Nephron progenitor cell (in vitro differentiated cells): Measurements from ENCODE around the gene MSANTD3.

Source experiments
- DNase-seq: peaks from one replicate; pipeline ENCODE4 v3.0.0; 2021
- H3K27ac Mint-ChIP-seq: 2 replicates; pipeline ENCODE4 v1.8.0; 2021; ENCODE audit warnings: mild to moderate bottlenecking, moderate library complexity, mixed read lengths
- H3K27me3 Mint-ChIP-seq: 2 replicates; pipeline ENCODE4 v1.8.0; 2021; ENCODE audit warnings: mild to moderate bottlenecking, low read depth, mixed read lengths; ENCODE audit not compliant: poor library complexity
- H3K36me3 Mint-ChIP-seq: 2 replicates; pipeline ENCODE4 v1.8.0; 2021; ENCODE audit warnings: low read depth, mixed read lengths
- H3K4me1 Mint-ChIP-seq: 2 replicates; pipeline ENCODE4 v1.8.0; 2021; ENCODE audit warnings: mixed read lengths
- H3K4me3 Mint-ChIP-seq: 2 replicates; pipeline ENCODE4 v1.8.0; 2021; ENCODE audit warnings: mild to moderate bottlenecking, moderate library complexity, mixed read lengths
- H3K9me3 Mint-ChIP-seq: 2 replicates; pipeline ENCODE4 v1.8.0; 2021; ENCODE audit warnings: mild to moderate bottlenecking, moderate library complexity, mixed read lengths
- CTCF ChIP-seq: fragments of 200-600 bp; sonication (generic); IDR thresholded peaks from 2 replicates; pipeline ENCODE4 v1.5.0; 2021; ENCODE audit warnings: antibody characterized with exemption

The MSANTD3 gene

DNA sequence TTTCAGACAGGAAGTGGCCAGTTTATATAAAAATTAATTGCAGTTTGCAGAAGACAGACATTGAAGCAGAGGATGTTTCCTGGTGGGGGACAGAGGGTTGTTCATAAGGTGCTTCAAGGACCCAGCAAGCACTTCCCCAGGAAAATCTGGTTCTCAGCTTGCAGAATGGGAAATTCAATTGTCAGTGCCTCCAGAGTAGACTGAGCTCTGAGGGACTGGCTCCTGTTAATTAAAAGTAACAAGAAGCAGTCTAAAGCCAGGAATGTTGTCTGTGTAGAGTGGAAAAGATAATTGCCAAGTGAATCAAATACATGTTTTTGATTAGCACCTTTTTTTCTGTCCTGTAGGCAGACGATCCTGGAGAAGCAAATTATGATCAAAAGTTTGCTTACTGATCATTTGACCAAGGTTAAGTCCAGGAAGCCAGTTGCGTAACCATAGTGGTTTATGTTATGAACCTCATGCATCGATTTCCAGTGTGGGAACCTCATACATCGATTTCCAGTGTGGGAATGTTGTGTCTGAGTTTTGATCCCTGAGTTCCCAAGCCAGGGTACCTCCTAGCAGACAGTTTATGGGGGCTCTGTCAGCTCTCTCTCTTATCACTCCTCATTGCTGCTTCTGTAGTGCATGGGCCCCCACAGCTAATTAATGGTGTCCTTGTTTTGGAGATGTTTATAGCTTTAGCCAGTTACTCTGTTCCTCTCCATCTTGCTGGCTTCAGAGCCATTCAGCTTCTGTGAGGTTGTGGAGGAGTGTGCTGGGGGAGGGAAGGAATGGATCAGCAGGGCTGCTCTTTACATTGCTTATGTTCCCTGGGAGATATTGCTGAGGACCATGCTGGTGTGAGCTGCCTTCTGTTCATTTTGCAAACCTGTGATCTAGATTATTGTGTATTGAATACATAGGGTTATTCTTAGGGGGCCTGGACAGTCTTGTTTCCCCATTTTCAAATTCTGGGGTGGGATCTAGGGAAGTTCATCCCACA lies 17.1 kb downstream of the MSANTD3 start:
- Mint-ChIP-seq H3K36me3 (peaks cover 36% of the 10 kb centered on the region), H3K9me3 (no peaks in the 10 kb centered on the region), H3K4me3 (no peak overlapping the region), H3K27ac (peak overlapping the region; percentile 67), H3K27me3 (no peaks in the 10 kb centered on the region), H3K4me1 (peaks cover 26% of the 10 kb centered on the region)
- DNase-seq, result no peak
- TF ChIP-seq CTCF, result no peak

DNA sequence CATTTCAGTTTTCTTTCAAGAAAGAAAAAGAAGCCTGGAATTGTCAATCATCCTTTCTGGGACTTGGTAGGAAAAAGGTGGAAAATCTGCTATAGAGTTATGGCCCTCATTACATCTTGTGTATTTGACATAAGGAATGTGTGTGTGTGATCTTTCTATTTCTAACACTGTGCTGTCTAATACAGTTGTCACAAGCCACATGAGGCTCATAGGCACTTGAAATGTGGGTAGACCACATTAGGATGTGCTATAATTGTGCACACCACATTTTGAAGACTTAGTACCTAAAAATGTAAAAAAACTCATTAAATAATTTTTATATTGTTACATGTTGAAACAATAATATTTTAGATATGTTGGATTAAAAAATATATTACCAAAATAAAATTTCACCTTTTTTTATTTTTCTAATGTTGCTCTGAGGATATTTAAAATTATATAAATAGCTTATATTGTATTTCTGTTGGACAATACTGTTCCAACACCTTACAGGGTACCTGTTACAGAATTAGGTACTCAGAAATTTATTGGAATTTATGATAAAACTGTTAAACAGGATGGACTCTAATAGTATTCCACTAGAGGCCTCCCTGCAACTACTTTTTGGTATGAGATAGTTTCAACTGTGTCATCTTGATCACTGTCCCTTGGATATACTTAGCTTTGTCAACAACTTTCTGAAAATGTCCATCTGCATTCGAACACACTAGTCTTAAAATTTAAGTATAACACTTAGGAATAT lies 18.4 kb downstream of the MSANTD3 start:
- Mint-ChIP-seq H3K4me3 (no peak overlapping the region), H3K27ac (no peak overlapping the region), H3K36me3 (peaks cover 37% of the 10 kb centered on the region), H3K27me3 (no peaks in the 10 kb centered on the region), H3K9me3 (no peaks in the 10 kb centered on the region), H3K4me1 (peaks cover 20% of the 10 kb centered on the region)
- no peak for TF ChIP-seq CTCF
- DNase-seq, result no peak

- Mint-ChIP-seq H3K36me3 (peaks cover 44% of the 10 kb centered on the region), H3K9me3 (no peaks in the 10 kb centered on the region), H3K4me1 (peaks cover 20% of the 10 kb centered on the region), H3K27me3 (no peaks in the 10 kb centered on the region), H3K4me3 (no peak overlapping the region), H3K27ac (no peak overlapping the region)
- TF ChIP-seq CTCF, result no peak
- DNase-seq, result no peak
These were observed 19.1 kb downstream of the MSANTD3 start for GRCh38 chr9:100445903-100446549.

DNA sequence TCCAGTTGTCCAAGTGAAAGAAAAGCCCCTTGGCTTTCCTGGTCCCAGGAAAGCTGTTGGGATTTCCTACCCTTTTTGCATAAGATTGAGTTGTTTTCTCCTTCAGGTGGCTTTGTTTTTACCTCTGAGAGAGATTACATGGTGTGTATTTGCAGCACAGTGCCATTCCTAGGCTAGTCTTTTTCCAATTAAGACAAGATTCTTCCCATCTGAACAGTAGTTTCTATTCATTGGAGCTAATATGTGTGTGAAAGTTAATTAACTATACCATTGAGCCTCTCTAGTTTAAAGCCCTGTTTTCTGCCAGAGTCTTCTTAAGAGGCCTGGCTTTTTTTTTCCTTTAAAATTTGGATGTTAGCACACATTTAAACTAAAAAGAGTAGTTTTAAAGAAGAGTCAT lies 20.1 kb downstream of the MSANTD3 start:
- no peak overlapping the region for H3K27ac Mint-ChIP-seq
- H3K4me3 Mint-ChIP-seq, result no peak overlapping the region
- no peak for TF ChIP-seq CTCF
- H3K27me3 Mint-ChIP-seq, result no peaks in the 10 kb centered on the region
- H3K36me3 Mint-ChIP-seq, result peaks cover 49% of the 10 kb centered on the region
- H3K4me1 Mint-ChIP-seq, result peaks cover 16% of the 10 kb centered on the region
- H3K9me3 Mint-ChIP-seq, result peaks cover 4% of the 10 kb centered on the region
- no peak for DNase-seq

GRCh38 chr9:100448266-100448665 lies 21.3 kb downstream of the MSANTD3 start:
- TF ChIP-seq CTCF, result no peak
- Mint-ChIP-seq H3K27ac (peak overlapping the region; percentile 22), H3K36me3 (peaks cover 58% of the 10 kb centered on the region), H3K9me3 (peaks cover 9% of the 10 kb centered on the region), H3K4me1 (peaks cover 15% of the 10 kb centered on the region), H3K4me3 (no peak overlapping the region), H3K27me3 (no peaks in the 10 kb centered on the region)
- no peak for DNase-seq
